ENCODE results near the gene EYS. TPM values are rescaled to one million over a fixed set of nuclear protein-coding genes. Genes with fewer than 3 reads are reported as not detected.

Gene EYS
- total and polyA plus RNA-seq, 2 of the 8 experiments (the other 6 are each of a cell fraction or from before 2014, with no cell fraction given), result 0.05 to 0.13 TPM

GRCh38 chr6:63807056-63807455 is 1900.0 kb downstream of the EYS start:
- WGBS, 2 experiments (ENCODE audit: extremely low coverage in 1 of 2, insufficient coverage in 1 of 2, insufficient read length in 1 of 2, insufficient replicate concordance in 2 of 2, low coverage in 1 of 2, low lambda C conversion rate in 2 of 2, missing lambda C conversion rate in 1 of 2), result 85% methylated on average over 2 of the region's 2 CpGs; no CpG with 5 or more reads in 1 of the 2 experiments

More at GRCh38 chr6:63807056-63807455, 1900.0 kb downstream of the EYS start:
- no peak overlapping the region for H4K8ac ChIP-seq (ENCODE audit: extremely low read depth, insufficient read depth, low read length)
- H2AFZ ChIP-seq (ENCODE audit: low read length), result no peak overlapping the region
- TF ChIP-seq CHD2 (IDR thresholded peaks at IDR 0.05; ENCODE audit: low read length), result no peak
- TF ChIP-seq HDAC2 (IDR thresholded peaks at IDR 0.05; ENCODE audit: borderline replicate concordance in 1 of 2, low read depth in 2 of 2, low read length in 2 of 2), result no peak
- TF ChIP-seq SRF (IDR thresholded peaks at IDR 0.05; ENCODE audit: low read depth, low read length), result no peak
- TF ChIP-seq BCL11A (IDR thresholded peaks at IDR 0.05; ENCODE audit: low read depth in 2 of 2, low read length in 2 of 2), result no peak
- TF ChIP-seq SIRT6 (IDR thresholded peaks at IDR 0.05; ENCODE audit: low read length), result no peak
- H3K18ac ChIP-seq (ENCODE audit: extremely low read depth, low read length), result no peak overlapping the region
- H2BK120ac ChIP-seq (replicated peaks; ENCODE audit: low read depth, low read length), result no peak overlapping the region
- no peaks in the 10 kb centered on the region for H3K23me2 ChIP-seq (ENCODE audit: low read depth, low read length)
- H3K4me3 ChIP-seq (ENCODE audit: extremely low read depth in 1 of 4, insufficient read depth in 2 of 4, low read depth in 3 of 4, low read length in 4 of 4), result no peak overlapping the region
- no peak overlapping the region for H2BK15ac ChIP-seq (ENCODE audit: low read length)
- H2BK20ac ChIP-seq (ENCODE audit: low read length), result no peak overlapping the region
- no peak overlapping the region for H3K14ac ChIP-seq (ENCODE audit: insufficient read length)
- no peaks in the 10 kb centered on the region for H3K36me3 ChIP-seq (ENCODE audit: control insufficient read depth in 2 of 4, insufficient read depth in 4 of 4, low read length in 3 of 4)
- H3K27ac ChIP-seq (ENCODE audit: low read depth, low read length), result no peak overlapping the region
- H3K23ac ChIP-seq (ENCODE audit: insufficient read length), result no peak overlapping the region
- FAIRE-seq (no peak), DNase-seq (ENCODE audit: low read depth in 1 of 2, low spot score in 2 of 2) (no peak)
- H2BK12ac ChIP-seq (ENCODE audit: low read depth, low read length), result no peak overlapping the region
- no peaks in the 10 kb centered on the region for H3K9me3 ChIP-seq (ENCODE audit: insufficient read depth in 2 of 2, low read depth in 1 of 2, low read length in 1 of 2)
- H3K79me1 ChIP-seq (ENCODE audit: low read depth, low read length), result no peaks in the 10 kb centered on the region
- POLR2A ChIA-PET (ENCODE audit: partially characterized antibody), result interaction anchor here (1.0 kb wide), 1 partner anchor 10 kb away, joined by 3 read pairs; no protein-coding TSS in a partner anchor
- no peak overlapping the region for H3K4ac ChIP-seq (replicated peaks; ENCODE audit: insufficient read length, low read depth, low read length)
- no peak overlapping the region for H2BK5ac ChIP-seq (ENCODE audit: low read depth, low read length)
- peaks cover 0 to 3% (median 0%) of the 10 kb centered on the region in 4 experiments; a peak in 1 of 7 replicates for H3K4me1 ChIP-seq (replicated peaks in 1 of 4; ENCODE audit: control insufficient read depth in 3 of 4, insufficient read depth in 4 of 4, low read length in 3 of 4)
- H4K5ac ChIP-seq (ENCODE audit: insufficient read length, low read depth, low read length), result no peak overlapping the region
- H4K91ac ChIP-seq (replicated peaks; ENCODE audit: insufficient read length, low read length), result no peak overlapping the region
- no peak overlapping the region for H2AK5ac ChIP-seq (ENCODE audit: low read depth, low read length)
- H4K20me1 ChIP-seq (replicated peaks in 1 of 2; ENCODE audit: control insufficient read depth in 1 of 2, insufficient read depth in 2 of 2, low read length in 2 of 2), result no peaks in the 10 kb centered on the region
- no peaks in the 10 kb centered on the region for H3K27me3 ChIP-seq (replicated peaks in 1 of 4; ENCODE audit: control insufficient read depth in 3 of 4, extremely low read depth in 1 of 4, insufficient read depth in 3 of 4, low read length in 3 of 4)
- H3K4me2 ChIP-seq (ENCODE audit: insufficient read depth in 1 of 2, low read depth in 2 of 2, low read length in 2 of 2), result no peak overlapping the region
- no peaks in the 10 kb centered on the region for H3K79me2 ChIP-seq (ENCODE audit: control insufficient read depth in 1 of 2, insufficient read depth in 2 of 2, low read length in 2 of 2)
- no peak overlapping the region for H3K56ac ChIP-seq (replicated peaks; ENCODE audit: insufficient read length, low read depth, low read length)
- H3K9ac ChIP-seq (replicated peaks in 1 of 4; ENCODE audit: extremely low read depth in 1 of 4, low read depth in 3 of 4, low read length in 3 of 4), result no peak overlapping the region
- CTCF ChIA-PET (ENCODE audit: partially characterized antibody), result interaction anchor here (1.1 kb wide), 1 partner anchor 455 kb away, joined by 3 read pairs; no protein-coding TSS in a partner anchor

Measured in H1 (cell line).